HEK293 (cell line): ENCODE data around the gene GLRX5.
A peak's percentile ranks its signal among the peaks of the same experiment; 100 is the strongest.

Experiments
- CTCF ChIA-PET: fragments of 350-600 bp; formaldehyde crosslinking; extraction: SDS; loops from one replicate; lab custom pipeline; 2021; ENCODE audit warnings: antibody characterized with exemption; lab: Yijun Ruan, JAX
- POLR2A ChIA-PET: fragments of 300-600 bp; formaldehyde crosslinking; extraction: SDS; loops from one replicate; lab custom pipeline; 2020; ENCODE audit warnings: antibody characterized with exemption, inconsistent platforms; lab: Yijun Ruan, JAX
- H3K27ac ChIP-seq: fragments of 200-500 bp; sonication (Bioruptor generic); 2 replicates; pipeline ENCODE4 v1.5.1; 2014; ENCODE audit warnings: low read depth, low read length, control low read depth, inconsistent platforms; ENCODE audit errors: extremely low read depth
- H3K36me3 ChIP-seq, 2 experiments: fragments of 200-500 bp in 1 of 2; sonication (Bioruptor generic) in 1 of 2; 1 replicate in 1 of 2; 2 replicates in 1 of 2; pipeline ENCODE4 v1.5.1; 2014 to 2017; ENCODE audit warnings: inconsistent platforms in 2 of 2, low read length in 2 of 2; ENCODE audit not compliant: control insufficient read depth in 2 of 2, insufficient read depth in 1 of 2
- H3K4me1 ChIP-seq: fragments of 200-500 bp; sonication (Bioruptor generic); 2 replicates; pipeline ENCODE4 v1.5.1; 2014; ENCODE audit warnings: mild to moderate bottlenecking, low read length, inconsistent platforms; ENCODE audit not compliant: control insufficient read depth, insufficient read depth
- H3K4me3 ChIP-seq: 2 replicates; pipeline ENCODE4 v1.5.1; 2011; ENCODE audit warnings: low read depth, mild to moderate bottlenecking, control low read depth, low read length, moderate library complexity
- H3K9me3 ChIP-seq: fragments of 200-500 bp; sonication (Bioruptor generic); 2 replicates; pipeline ENCODE4 v1.5.1; 2014; ENCODE audit warnings: low read depth, low read length, inconsistent platforms; ENCODE audit not compliant: control insufficient read depth, insufficient read depth
- BCL11B ChIP-seq: fragments of 450-650 bp; formaldehyde crosslinking; IDR thresholded peaks from 2 replicates; pipeline ENCODE4 v1.5.1; 2016; ENCODE audit warnings: low read depth, missing biosample characterization, missing genetic modification characterization
- GLIS1 ChIP-seq: fragments of 450-650 bp; formaldehyde crosslinking; IDR thresholded peaks from 2 replicates; pipeline ENCODE4 v1.5.1; 2016; ENCODE audit warnings: missing biosample characterization, missing genetic modification characterization
- KLF1 ChIP-seq: fragments of 450-650 bp; formaldehyde crosslinking; IDR thresholded peaks from 2 replicates; pipeline ENCODE4 v1.5.1; 2016; ENCODE audit warnings: missing biosample characterization, missing genetic modification characterization
- MYNN ChIP-seq: fragments of 450-650 bp; formaldehyde crosslinking; IDR thresholded peaks from 2 replicates; pipeline ENCODE4 v1.5.1; 2016; ENCODE audit warnings: missing biosample characterization, missing genetic modification characterization, borderline replicate concordance
- SALL2 ChIP-seq: fragments of 450-650 bp; formaldehyde crosslinking; IDR thresholded peaks from 2 replicates; pipeline ENCODE4 v1.5.0; 2017; ENCODE audit warnings: missing biosample characterization, mild to moderate bottlenecking, missing genetic modification characterization, borderline replicate concordance
- SETDB1 ChIP-seq: IDR thresholded peaks from one replicate; pipeline ENCODE4 v1.6.1; 2017; ENCODE audit warnings: mild to moderate bottlenecking, low read length, moderate library complexity, mixed read lengths; ENCODE audit not compliant: insufficient read length
- ZBTB1 ChIP-seq: fragments of 450-650 bp; formaldehyde crosslinking; IDR thresholded peaks from 2 replicates; pipeline ENCODE4 v1.5.1; 2016; ENCODE audit warnings: missing biosample characterization, missing genetic modification characterization
- ZBTB17 ChIP-seq: fragments of 450-650 bp; formaldehyde crosslinking; IDR thresholded peaks from 2 replicates; pipeline ENCODE4 v1.5.1; 2016; ENCODE audit warnings: missing biosample characterization, missing genetic modification characterization
- ZBTB20 ChIP-seq: fragments of 450-650 bp; formaldehyde crosslinking; IDR thresholded peaks from 2 replicates; pipeline ENCODE4 v1.5.1; 2016; ENCODE audit warnings: missing biosample characterization, missing genetic modification characterization
- ZBTB48 ChIP-seq: fragments of 450-650 bp; formaldehyde crosslinking; IDR thresholded peaks from 2 replicates; pipeline ENCODE4 v1.5.1; 2016; ENCODE audit warnings: missing biosample characterization, missing genetic modification characterization
- ZNF16 ChIP-seq: fragments of 450-650 bp; formaldehyde crosslinking; IDR thresholded peaks from 2 replicates; pipeline ENCODE4 v1.5.1; 2016; ENCODE audit warnings: low read depth, missing biosample characterization, missing genetic modification characterization
- ZNF324 ChIP-seq: fragments of 450-650 bp; formaldehyde crosslinking; IDR thresholded peaks from 2 replicates; pipeline ENCODE4 v1.5.1; 2016; ENCODE audit warnings: missing biosample characterization, missing genetic modification characterization
- ZNF473 ChIP-seq: fragments of 450-650 bp; formaldehyde crosslinking; IDR thresholded peaks from 2 replicates; pipeline ENCODE4 v1.5.1; 2017; ENCODE audit warnings: missing biosample characterization, missing genetic modification characterization
- ZNF510 ChIP-seq: fragments of 450-650 bp; formaldehyde crosslinking; IDR thresholded peaks from 2 replicates; pipeline ENCODE4 v1.5.1; 2018; ENCODE audit warnings: mild to moderate bottlenecking, missing genetic modification characterization, missing biosample characterization; ENCODE audit not compliant: insufficient replicate concordance
- ZNF549 ChIP-seq: fragments of 450-650 bp; IDR thresholded peaks from 2 replicates; pipeline ENCODE4 v1.5.1; 2018; ENCODE audit warnings: missing biosample characterization, missing genetic modification characterization, mild to moderate bottlenecking, inconsistent platforms, moderate library complexity
- ZNF585B ChIP-seq: fragments of 450-650 bp; formaldehyde crosslinking; IDR thresholded peaks from 2 replicates; pipeline ENCODE4 v1.5.1; 2016; ENCODE audit warnings: missing biosample characterization, missing genetic modification characterization
- ZNF600 ChIP-seq: fragments of 450-650 bp; formaldehyde crosslinking; IDR thresholded peaks from 2 replicates; pipeline ENCODE4 v1.5.1; 2016; ENCODE audit warnings: missing biosample characterization, missing genetic modification characterization
- ZNF621 ChIP-seq: fragments of 450-650 bp; formaldehyde crosslinking; IDR thresholded peaks from 2 replicates; pipeline ENCODE4 v1.5.1; 2017; ENCODE audit warnings: missing biosample characterization, missing genetic modification characterization
- ZNF658 ChIP-seq: fragments of 450-650 bp; formaldehyde crosslinking; IDR thresholded peaks from 2 replicates; pipeline ENCODE4; 2016; ENCODE audit warnings: missing biosample characterization, missing genetic modification characterization
- ZNF670 ChIP-seq: fragments of 450-650 bp; formaldehyde crosslinking; IDR thresholded peaks from 2 replicates; pipeline ENCODE4 v1.5.1; 2016; ENCODE audit warnings: missing biosample characterization, missing genetic modification characterization, low read depth
- ZNF701 ChIP-seq: fragments of 450-650 bp; formaldehyde crosslinking; IDR thresholded peaks from 2 replicates; pipeline ENCODE4 v1.5.1; 2016; ENCODE audit warnings: missing biosample characterization, missing genetic modification characterization
- ZNF791 ChIP-seq: fragments of 450-650 bp; formaldehyde crosslinking; IDR thresholded peaks from 2 replicates; pipeline ENCODE4 v1.5.1; 2016; ENCODE audit warnings: missing biosample characterization, missing genetic modification characterization
- ZNF830 ChIP-seq: fragments of 450-650 bp; IDR thresholded peaks from 2 replicates; pipeline ENCODE4 v1.5.0; 2018; ENCODE audit warnings: missing biosample characterization, missing genetic modification characterization, low read depth, mild to moderate bottlenecking, moderate library complexity
- ZSCAN18 ChIP-seq: fragments of 450-650 bp; formaldehyde crosslinking; IDR thresholded peaks from 2 replicates; pipeline ENCODE4 v1.5.1; 2016; ENCODE audit warnings: missing biosample characterization, missing genetic modification characterization
- TF ChIP-seq, protein P1 (sequence below): fragments of 450-650 bp; formaldehyde crosslinking; IDR thresholded peaks from 2 replicates; pipeline ENCODE4 v1.5.1; 2016; ENCODE audit warnings: missing biosample characterization, missing genetic modification characterization, borderline replicate concordance
- TF ChIP-seq, protein P2 (sequence below): fragments of 450-650 bp; formaldehyde crosslinking; IDR thresholded peaks from 2 replicates; pipeline ENCODE4 v1.5.1; 2016; ENCODE audit warnings: missing biosample characterization, missing genetic modification characterization, low read depth

Gene GLRX5

DNA sequence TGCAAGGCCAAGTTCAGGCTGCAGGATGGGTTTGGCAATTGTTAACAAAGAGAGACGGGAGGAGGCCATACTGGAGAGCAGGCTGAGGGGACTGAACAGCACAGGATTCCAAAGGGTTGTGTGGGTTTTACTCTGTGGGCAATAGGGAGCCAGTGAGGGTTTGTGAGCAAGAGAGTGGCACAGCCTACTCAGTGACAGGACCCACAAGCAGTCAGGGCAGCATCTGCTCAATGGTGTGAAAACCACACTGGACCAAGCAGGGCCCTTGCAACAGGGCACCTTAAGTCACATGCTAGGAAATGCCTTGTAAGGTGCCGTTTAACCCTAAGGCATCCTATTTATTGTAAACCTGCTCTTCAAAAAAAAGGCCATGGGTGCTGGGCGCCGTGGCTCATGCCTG, 40.4 kb upstream of the GLRX5 start:
- H3K27ac ChIP-seq: no peak overlapping the region
- TF ChIP-seq ZNF658 (tag by site-specific recombination) (no peak), MYNN (tag by site-specific recombination) (no peak), ZNF16 (tag by site-specific recombination) (peak; percentile 59; the same call in 1 of the 2 replicates)
- CTCF ChIA-PET: no interaction called here
- no peaks in the 10 kb centered on the region; the same call in 1 of the 2 replicates for H3K4me1 ChIP-seq
- H3K9me3 ChIP-seq: no peaks in the 10 kb centered on the region
- H3K4me3 ChIP-seq: no peak overlapping the region
- no peaks in the 10 kb centered on the region for H3K36me3 ChIP-seq
- POLR2A ChIA-PET: no interaction called here

GRCh38 chr14:95495076-95495475, 39.8 kb upstream of the GLRX5 start:
- no peaks in the 10 kb centered on the region; the same call in 1 of the 2 replicates for H3K4me1 ChIP-seq
- ChIA-PET POLR2A (no interaction called here), CTCF (no interaction called here)
- H3K9me3 ChIP-seq: no peaks in the 10 kb centered on the region
- H3K27ac ChIP-seq: no peak overlapping the region
- TF ChIP-seq ZNF701: no peak
- no peak for TF ChIP-seq ZNF473 (tag by site-specific recombination)
- TF ChIP-seq BCL11B (tag by site-specific recombination): no peak
- TF ChIP-seq, protein P1, sequence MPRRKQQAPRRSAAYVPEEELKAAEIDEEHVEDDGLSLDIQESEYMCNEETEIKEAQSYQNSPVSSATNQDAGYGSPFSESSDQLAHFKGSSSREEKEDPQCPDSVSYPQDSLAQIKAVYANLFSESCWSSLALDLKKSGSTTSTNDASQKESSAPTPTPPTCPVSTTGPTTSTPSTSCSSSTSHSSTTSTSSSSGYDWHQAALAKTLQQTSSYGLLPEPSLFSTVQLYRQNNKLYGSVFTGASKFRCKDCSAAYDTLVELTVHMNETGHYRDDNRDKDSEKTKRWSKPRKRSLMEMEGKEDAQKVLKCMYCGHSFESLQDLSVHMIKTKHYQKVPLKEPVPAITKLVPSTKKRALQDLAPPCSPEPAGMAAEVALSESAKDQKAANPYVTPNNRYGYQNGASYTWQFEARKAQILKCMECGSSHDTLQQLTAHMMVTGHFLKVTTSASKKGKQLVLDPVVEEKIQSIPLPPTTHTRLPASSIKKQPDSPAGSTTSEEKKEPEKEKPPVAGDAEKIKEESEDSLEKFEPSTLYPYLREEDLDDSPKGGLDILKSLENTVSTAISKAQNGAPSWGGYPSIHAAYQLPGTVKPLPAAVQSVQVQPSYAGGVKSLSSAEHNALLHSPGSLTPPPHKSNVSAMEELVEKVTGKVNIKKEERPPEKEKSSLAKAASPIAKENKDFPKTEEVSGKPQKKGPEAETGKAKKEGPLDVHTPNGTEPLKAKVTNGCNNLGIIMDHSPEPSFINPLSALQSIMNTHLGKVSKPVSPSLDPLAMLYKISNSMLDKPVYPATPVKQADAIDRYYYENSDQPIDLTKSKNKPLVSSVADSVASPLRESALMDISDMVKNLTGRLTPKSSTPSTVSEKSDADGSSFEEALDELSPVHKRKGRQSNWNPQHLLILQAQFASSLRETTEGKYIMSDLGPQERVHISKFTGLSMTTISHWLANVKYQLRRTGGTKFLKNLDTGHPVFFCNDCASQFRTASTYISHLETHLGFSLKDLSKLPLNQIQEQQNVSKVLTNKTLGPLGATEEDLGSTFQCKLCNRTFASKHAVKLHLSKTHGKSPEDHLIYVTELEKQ (tag by site-specific recombination): no peak
- TF ChIP-seq ZSCAN18 (tag by site-specific recombination): no peak
- no peak overlapping the region for H3K4me3 ChIP-seq
- no peaks in the 10 kb centered on the region for H3K36me3 ChIP-seq

GRCh38 chr14:95495538-95496025, 39.3 kb upstream of the GLRX5 start:
- CTCF ChIA-PET: interaction anchor here (0.6 to 1.0 kb wide), 3 partner anchors 8 to 65 kb away, joined by 3 to 4 read pairs (median 3); partner anchors contain the start of gene SYNE3
- H3K27ac ChIP-seq: no peak overlapping the region
- POLR2A ChIA-PET: no interaction called here
- TF ChIP-seq ZBTB17 (tag by site-specific recombination): no peak
- TF ChIP-seq ZNF830 (tag by site-specific recombination): no peak
- no peak for TF ChIP-seq ZNF324 (tag by site-specific recombination)
- no peak for TF ChIP-seq ZNF549 (tag by site-specific recombination)
- TF ChIP-seq SALL2 (tag by site-specific recombination): no peak
- TF ChIP-seq ZNF510: no peak
- no peak for TF ChIP-seq ZBTB48 (tag by site-specific recombination)
- TF ChIP-seq SETDB1: no peak
- no peak for TF ChIP-seq ZNF585B
- no peak for TF ChIP-seq ZNF600 (tag by site-specific recombination)
- TF ChIP-seq ZNF791 (tag by site-specific recombination): no peak
- TF ChIP-seq ZBTB1: no peak
- TF ChIP-seq, protein P2, sequence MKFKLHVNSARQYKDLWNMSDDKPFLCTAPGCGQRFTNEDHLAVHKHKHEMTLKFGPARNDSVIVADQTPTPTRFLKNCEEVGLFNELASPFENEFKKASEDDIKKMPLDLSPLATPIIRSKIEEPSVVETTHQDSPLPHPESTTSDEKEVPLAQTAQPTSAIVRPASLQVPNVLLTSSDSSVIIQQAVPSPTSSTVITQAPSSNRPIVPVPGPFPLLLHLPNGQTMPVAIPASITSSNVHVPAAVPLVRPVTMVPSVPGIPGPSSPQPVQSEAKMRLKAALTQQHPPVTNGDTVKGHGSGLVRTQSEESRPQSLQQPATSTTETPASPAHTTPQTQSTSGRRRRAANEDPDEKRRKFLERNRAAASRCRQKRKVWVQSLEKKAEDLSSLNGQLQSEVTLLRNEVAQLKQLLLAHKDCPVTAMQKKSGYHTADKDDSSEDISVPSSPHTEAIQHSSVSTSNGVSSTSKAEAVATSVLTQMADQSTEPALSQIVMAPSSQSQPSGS (tag by site-specific recombination): no peak
- TF ChIP-seq KLF1 (tag by site-specific recombination): no peak
- TF ChIP-seq ZNF670 (tag by site-specific recombination): no peak
- no peak for TF ChIP-seq GLIS1 (tag by site-specific recombination)
- TF ChIP-seq ZNF621 (tag by site-specific recombination): no peak
- TF ChIP-seq ZBTB20 (tag by site-specific recombination): no peak

More at GRCh38 chr14:95495538-95496025, 39.3 kb upstream of the GLRX5 start:
- Histone ChIP-seq H3K4me1 (no peaks in the 10 kb centered on the region; the same call in 1 of the 2 replicates), H3K36me3 (no peaks in the 10 kb centered on the region), H3K4me3 (no peak overlapping the region), H3K9me3 (no peaks in the 10 kb centered on the region)
